GM23248 (cell line): Measurements from ENCODE around the gene USP51. TPM values are rescaled to one million over a fixed set of nuclear protein-coding genes. Genes with fewer than 3 reads are reported as not detected.

Source experiments
- DNase-seq: peaks from one replicate; pipeline ENCODE4 v3.0.0-alpha.2; 2015
- H2AFZ ChIP-seq: fragments of 200-600 bp; sonication (generic); 2 replicates; pipeline ENCODE4 v1.6.1; 2016; ENCODE audit warnings: antibody characterized with exemption
- H3F3A ChIP-seq: fragments of 200-600 bp; sonication (generic); 2 replicates; pipeline ENCODE4 v1.6.1; 2016; ENCODE audit warnings: mild to moderate bottlenecking, antibody characterized with exemption, mixed run types; ENCODE audit not compliant: insufficient read depth
- H3K27ac ChIP-seq: fragments of 200-600 bp; sonication (generic); 2 replicates; pipeline ENCODE4 v1.5.1; 2016; ENCODE audit warnings: mild to moderate bottlenecking
- H3K27me3 ChIP-seq: fragments of 200-600 bp; sonication (generic); replicated peaks from 2 replicates; pipeline ENCODE4 v1.6.1; 2016; ENCODE audit warnings: mild to moderate bottlenecking; ENCODE audit not compliant: insufficient read depth
- H3K36me3 ChIP-seq: fragments of 200-600 bp; sonication (generic); 2 replicates; pipeline ENCODE4 v1.6.1; 2016; ENCODE audit warnings: low read depth, mild to moderate bottlenecking
- H3K4me1 ChIP-seq: fragments of 200-600 bp; sonication (generic); 2 replicates; pipeline ENCODE4 v1.6.1; 2016; ENCODE audit warnings: mild to moderate bottlenecking; ENCODE audit not compliant: insufficient read depth
- H3K4me2 ChIP-seq: fragments of 200-600 bp; sonication (generic); one replicate; pipeline ENCODE4 v1.6.1; 2016; ENCODE audit warnings: mild to moderate bottlenecking; ENCODE audit not compliant: unreplicated experiment
- H3K4me3 ChIP-seq: fragments of 200-600 bp; sonication (generic); 2 replicates; pipeline ENCODE4 v1.5.1; 2016; ENCODE audit warnings: mild to moderate bottlenecking
- H3K79me2 ChIP-seq: fragments of 200-600 bp; sonication (generic); 2 replicates; pipeline ENCODE4 v1.6.1; 2016; ENCODE audit warnings: mild to moderate bottlenecking; ENCODE audit not compliant: insufficient read depth
- H3K9ac ChIP-seq: fragments of 200-600 bp; sonication (generic); 2 replicates; pipeline ENCODE4 v1.6.1; 2016; ENCODE audit warnings: mild to moderate bottlenecking
- H3K9me2 ChIP-seq: fragments of 200-600 bp; sonication (generic); 2 replicates; pipeline ENCODE4 v1.6.1; 2016; ENCODE audit warnings: mixed run types, mild to moderate bottlenecking, moderate library complexity; ENCODE audit not compliant: insufficient read depth
- H3K9me3 ChIP-seq: fragments of 200-600 bp; sonication (generic); one replicate; pipeline ENCODE4 v1.6.1; 2017; ENCODE audit warnings: low read depth
- H4K20me1 ChIP-seq: fragments of 200-600 bp; sonication (generic); 2 replicates; pipeline ENCODE4 v1.6.0; 2016; ENCODE audit not compliant: insufficient read depth
- EZH2 ChIP-seq: fragments of 200-600 bp; sonication (generic); IDR thresholded peaks from 2 replicates; pipeline ENCODE4 v1.6.1; 2018; ENCODE audit warnings: antibody characterized with exemption, mild to moderate bottlenecking; ENCODE audit not compliant: insufficient read depth, poor library complexity, severe bottlenecking
- EZH2phosphoT487 ChIP-seq: fragments of 200-600 bp; sonication (generic); IDR thresholded peaks from 2 replicates; pipeline ENCODE4 v1.6.1; 2018; ENCODE audit warnings: antibody characterized with exemption, moderate library complexity, mild to moderate bottlenecking, low read depth; ENCODE audit not compliant: insufficient read depth
- WGBS, 2 experiments: methylation state at CpG; one replicate each; pipeline ENCODE4 v1.1.6; 2015 to 2017; ENCODE audit warnings: low lambda C conversion rate in 2 of 2, low coverage in 1 of 2; ENCODE audit errors: missing lambda C conversion rate in 2 of 2; 5-methylcytosine and 5-hydroxymethylcytosine counted together
- in situ Hi-C: fragments of 300-500 bp; cut with MboI; formaldehyde crosslinking; loops from 2 replicates; pipeline ENCODE4 v1.15.0; 2020
- polyA plus RNA-seq: library from polyadenylated mRNA; unstranded; fragments of >200 nt; fragmentation: Nextera tagmentation; extraction: Ambion mirVana; gene quantifications from 2 replicates; pipeline ENCODE4 v1.2.1, GENCODE V29; 2016
- total RNA-seq: library from RNA; depleted of rRNA; stranded (reverse); fragments of >200 nt; shearing (Covaris generic); gene quantifications from 2 replicates; pipeline ENCODE4 v1.2.3, GENCODE V29; 2014

The USP51 gene
- total and polyA plus RNA-seq, 2 experiments from 2014 or later = 0.48 to 1.1 TPM

GRCh38 chrX:55490974-55491373 is 1.3 kb upstream of the USP51 start:
- H3F3A ChIP-seq = no peaks in the 10 kb centered on the region
- no peaks in the 10 kb centered on the region for H3K27me3 ChIP-seq
- TF ChIP-seq EZH2phosphoT487 (no peak), EZH2 (no peak)
- no peak overlapping the region for H3K4me2 ChIP-seq
- no peaks in the 10 kb centered on the region for H4K20me1 ChIP-seq
- H3K36me3 ChIP-seq = no peaks in the 10 kb centered on the region
- no peak for DNase-seq
- H2AFZ ChIP-seq = no peak overlapping the region
- no peaks in the 10 kb centered on the region for H3K4me1 ChIP-seq
- no peaks in the 10 kb centered on the region for H3K79me2 ChIP-seq
- H3K27ac ChIP-seq = no peak overlapping the region
- in situ Hi-C loops = no loop called here
- H3K4me3 ChIP-seq = no peak overlapping the region
- WGBS, 2 experiments = 56 to 67% methylated on average over 3 to 4 of the region's 4 CpGs
- no peak overlapping the region for H3K9ac ChIP-seq
- H3K9me3 ChIP-seq = no peaks in the 10 kb centered on the region
- H3K9me2 ChIP-seq = no peaks in the 10 kb centered on the region

GRCh38 chrX:55490121-55490520 is 473 bp upstream of the USP51 start:
- no peak for DNase-seq
- Histone ChIP-seq H3K9ac (peak overlapping the region; percentile 92), H3K4me3 (peak overlapping the region; percentile 91), H3K27ac (peak overlapping the region; percentile 76), H3K27me3 (no peaks in the 10 kb centered on the region), H3K9me3 (no peaks in the 10 kb centered on the region), H3K9me2 (no peaks in the 10 kb centered on the region), H3K79me2 (no peaks in the 10 kb centered on the region), H2AFZ (peak overlapping the region; percentile 100), H3K4me2 (peak overlapping the region; percentile 93), H4K20me1 (no peaks in the 10 kb centered on the region), H3K36me3 (no peaks in the 10 kb centered on the region), H3F3A (no peaks in the 10 kb centered on the region), H3K4me1 (no peaks in the 10 kb centered on the region)
- 76 to 86% methylated on average over 3 to 4 of the region's 4 CpGs for WGBS, 2 experiments
- in situ Hi-C loops = no loop called here
- TF ChIP-seq EZH2 (no peak), EZH2phosphoT487 (no peak)

GRCh38 chrX:55488593-55489313 is 895 bp downstream of the USP51 start:
- Histone ChIP-seq H3K9me3 (no peaks in the 10 kb centered on the region), H3K9me2 (no peaks in the 10 kb centered on the region), H3K27me3 (no peaks in the 10 kb centered on the region), H3K4me3 (peak overlapping the region; percentile 91), H2AFZ (peak overlapping the region; percentile 100), H4K20me1 (no peaks in the 10 kb centered on the region), H3K4me1 (no peaks in the 10 kb centered on the region), H3K27ac (peak overlapping the region; percentile 76), H3K36me3 (no peaks in the 10 kb centered on the region), H3K4me2 (peak overlapping the region; percentile 93), H3F3A (no peaks in the 10 kb centered on the region), H3K9ac (peak overlapping the region; percentile 92), H3K79me2 (no peaks in the 10 kb centered on the region)
- TF ChIP-seq EZH2phosphoT487 (no peak), EZH2 (no peak)
- in situ Hi-C loops = no loop called here
- 1 to 2% methylated on average over 12 to 21 of the region's 54 CpGs for WGBS, 2 experiments
- DNase-seq = peak; percentile 80

- no peaks in the 10 kb centered on the region for H3K4me1 ChIP-seq
- WGBS, 2 experiments = 6 to 11% methylated on average over 7 to 10 of the region's 23 CpGs
- no peak for TF ChIP-seq EZH2
- H4K20me1 ChIP-seq = no peaks in the 10 kb centered on the region
- no peaks in the 10 kb centered on the region for H3K36me3 ChIP-seq
- H3K4me2 ChIP-seq = no peak overlapping the region
- H3K9ac ChIP-seq = 0 out of 2 replicates have a peak overlapping the region, but pooled peaks have one; percentile 34
- no peaks in the 10 kb centered on the region for H3K9me2 ChIP-seq
- no peaks in the 10 kb centered on the region for H3F3A ChIP-seq
- H3K4me3 ChIP-seq = no peak overlapping the region
- H3K9me3 ChIP-seq = no peaks in the 10 kb centered on the region
- H2AFZ ChIP-seq = peak overlapping the region; percentile 74
- H3K79me2 ChIP-seq = no peaks in the 10 kb centered on the region
- peak; percentile 12 for DNase-seq
- in situ Hi-C loops = no loop called here
- H3K27ac ChIP-seq = no peak overlapping the region
- H3K27me3 ChIP-seq = no peaks in the 10 kb centered on the region
Measured at GRCh38 chrX:55488006-55488592, 1.5 kb downstream of the USP51 start.
